ENCODE results near the gene PELI3. TPM values are rescaled to one million over a fixed set of nuclear protein-coding genes. Genes with fewer than 3 reads are reported as not detected.

The PELI3 gene
- total RNA-seq, 2 experiments from 2014 or later, result 4.3 to 8.1 TPM

- TF ChIP-seq CTCF (conservative IDR thresholded peaks at IDR 0.05; ENCODE audit: low read length), result no peak
- no peak for TF ChIP-seq EZH2phosphoT487 (IDR thresholded peaks at IDR 0.05; ENCODE audit: borderline replicate concordance, low read depth, low read length)
- ChIA-PET CTCF (ENCODE audit: unreplicated experiment) (no interaction called here), POLR2A (interaction anchor here (0.7 kb wide), 1 partner anchor 432 kb away, joined by 3 read pairs; no protein-coding TSS in a partner anchor)
- no peak overlapping the region for H3K4me2 ChIP-seq (ENCODE audit: low read length)
- intact Hi-C loops (cut with micrococcal nuclease; ENCODE audit: unreplicated experiment), result no loop called here
- H3K36me3 ChIP-seq (ENCODE audit: insufficient read depth, low read length), result no peaks in the 10 kb centered on the region
- no peak for DNase-seq (ENCODE audit: low spot score)
- H3K4me3 ChIP-seq (ENCODE audit: low read depth, low read length, poor library complexity, severe bottlenecking), result no peak overlapping the region
- no peaks in the 10 kb centered on the region for H3K9me2 ChIP-seq (ENCODE audit: insufficient read depth, low read length)
- H4K20me1 ChIP-seq (ENCODE audit: insufficient read depth, low read length), result no peaks in the 10 kb centered on the region
- peaks cover 36% of the 10 kb centered on the region for H3K4me1 ChIP-seq (ENCODE audit: insufficient read depth, low read length, poor library complexity, severe bottlenecking)
- no peaks in the 10 kb centered on the region for H3K9me3 ChIP-seq (ENCODE audit: low read length)
- no peaks in the 10 kb centered on the region for H3K79me2 ChIP-seq (ENCODE audit: insufficient read depth, low read depth, low read length)
- H3K27ac ChIP-seq (ENCODE audit: low read depth, low read length, poor library complexity, severe bottlenecking), result no peak overlapping the region
- no peak overlapping the region for H2AFZ ChIP-seq (ENCODE audit: low read length)
- no TSS peak for BruUV-seq (replicated peaks)
Observed at GRCh38 chr11:66454828-66455227, 11.9 kb upstream of the PELI3 start.

GRCh38 chr11:66457826-66458225 lies 8.9 kb upstream of the PELI3 start:
- Histone ChIP-seq H3K9me3 (ENCODE audit: low read length) (peaks cover 12% of the 10 kb centered on the region), H3K9me2 (ENCODE audit: insufficient read depth, low read length) (no peaks in the 10 kb centered on the region), H4K20me1 (ENCODE audit: insufficient read depth, low read length) (no peaks in the 10 kb centered on the region), H3K4me1 (ENCODE audit: insufficient read depth, low read length, poor library complexity, severe bottlenecking) (peaks cover 45% of the 10 kb centered on the region), H2AFZ (ENCODE audit: low read length) (peak overlapping the region; percentile 74; the same call in 1 of the 2 replicates), H3K4me2 (ENCODE audit: low read length) (peak overlapping the region; percentile 50), H3K4me3 (ENCODE audit: low read depth, low read length, poor library complexity, severe bottlenecking) (peak overlapping the region; percentile 56), H3K27ac (ENCODE audit: low read depth, low read length, poor library complexity, severe bottlenecking) (peak overlapping the region; percentile 72), H3K36me3 (ENCODE audit: insufficient read depth, low read length) (peaks cover 8% of the 10 kb centered on the region; the same call in 1 of the 2 replicates), H3K79me2 (ENCODE audit: insufficient read depth, low read depth, low read length) (no peaks in the 10 kb centered on the region)
- CTCF ChIA-PET (ENCODE audit: unreplicated experiment), result interaction anchor here (0.6 kb wide), 2 partner anchors 37 to 95 kb away, joined by 3 read pairs; partner anchors contain the start of gene NPAS4
- BruUV-seq (replicated peaks), result no TSS peak
- intact Hi-C loops (cut with micrococcal nuclease; ENCODE audit: unreplicated experiment), result no loop called here
- POLR2A ChIA-PET, result interaction anchor here (0.6 to 1.6 kb wide), 7 partner anchors 9 to 1648 kb away, joined by 3 to 5 read pairs (median 4); partner anchors contain the start of genes MRPL11 and PELI3
- peak; percentile 82 for DNase-seq (ENCODE audit: low spot score)
- no peak for TF ChIP-seq CTCF (conservative IDR thresholded peaks at IDR 0.05; ENCODE audit: low read length)
- no peak for TF ChIP-seq EZH2phosphoT487 (IDR thresholded peaks at IDR 0.05; ENCODE audit: borderline replicate concordance, low read depth, low read length)

GRCh38 chr11:66459138-66459778 lies 7.4 kb upstream of the PELI3 start:
- H3K79me2 ChIP-seq (ENCODE audit: insufficient read depth, low read depth, low read length), result no peaks in the 10 kb centered on the region
- H3K9me2 ChIP-seq (ENCODE audit: insufficient read depth, low read length), result no peaks in the 10 kb centered on the region
- ChIA-PET POLR2A (interaction anchor here (1.7 kb wide), 1 partner anchor 20 kb away, joined by 5 read pairs; the partner anchor contains the start of gene MRPL11), CTCF (ENCODE audit: unreplicated experiment) (no interaction called here)
- H3K36me3 ChIP-seq (ENCODE audit: insufficient read depth, low read length), result peaks cover 9% of the 10 kb centered on the region; the same call in 1 of the 2 replicates
- peaks cover 43% of the 10 kb centered on the region for H3K4me1 ChIP-seq (ENCODE audit: insufficient read depth, low read length, poor library complexity, severe bottlenecking)
- DNase-seq (ENCODE audit: low spot score), result peak; percentile 63
- H3K27ac ChIP-seq (ENCODE audit: low read depth, low read length, poor library complexity, severe bottlenecking), result peak overlapping the region; percentile 72
- peak overlapping the region; percentile 56 for H3K4me3 ChIP-seq (ENCODE audit: low read depth, low read length, poor library complexity, severe bottlenecking)
- no peak for TF ChIP-seq CTCF (conservative IDR thresholded peaks at IDR 0.05; ENCODE audit: low read length)
- no peak for TF ChIP-seq EZH2phosphoT487 (IDR thresholded peaks at IDR 0.05; ENCODE audit: borderline replicate concordance, low read depth, low read length)
- BruUV-seq (replicated peaks), result no TSS peak
- H2AFZ ChIP-seq (ENCODE audit: low read length), result peak overlapping the region; percentile 74; the same call in 1 of the 2 replicates
- peak overlapping the region; percentile 50 for H3K4me2 ChIP-seq (ENCODE audit: low read length)
- intact Hi-C loops (cut with micrococcal nuclease; ENCODE audit: unreplicated experiment), result no loop called here
- peaks cover 18% of the 10 kb centered on the region for H3K9me3 ChIP-seq (ENCODE audit: low read length)
- H4K20me1 ChIP-seq (ENCODE audit: insufficient read depth, low read length), result no peaks in the 10 kb centered on the region
